NOMO-1 treated with DMSO at 0.1 percent for 48 hours (cell line): ENCODE data around the gene CBX3.
"Not testable (repeated sequence)": the region's sequence is repeated elsewhere in the genome, so short reads cannot be mapped to it uniquely, and the experiment has no call there.

Source experiments
- DNase-seq: peaks from one replicate; lab custom pipeline; 2025; ENCODE audit not compliant: unreplicated experiment; lab: John Stamatoyannopoulos, UW

CBX3 gene

GRCh38 chr7:26200444-26201246 lies 900 bp upstream of the CBX3 start, which contains the start of gene HNRNPA2B1:
Gene HNRNPA2B1, minus strand, starts transcription at chr7:26200746. Its CDS starts 169 bp downstream, at chr7:26200577.
- DNase-seq: peak; percentile 98

- DNase-seq: no peak
These were observed 760 bp downstream of the CBX3 start for GRCh38 chr7:26202019-26202990.

- DNase-seq: no peak
These were observed 1.5 kb downstream of the CBX3 start for GRCh38 chr7:26203016-26203415.

- DNase-seq: no peak
These were observed 6.5 kb downstream of the CBX3 start for GRCh38 chr7:26208040-26208439.

- DNase-seq: no peak
These were observed 11.6 kb downstream of the CBX3 start for GRCh38 chr7:26212921-26213718.

GRCh38 chr7:26213807-26214515 lies 12.4 kb downstream of the CBX3 start:
- no peak for DNase-seq

GRCh38 chr7:26216049-26216448 lies 14.5 kb downstream of the CBX3 start:
- no peak for DNase-seq

GRCh38 chr7:26224359-26224758 lies 22.8 kb downstream of the CBX3 start:
- DNase-seq: no peak

GRCh38 chr7:26227987-26228386 lies 26.4 kb downstream of the CBX3 start:
- no peak for DNase-seq

GRCh38 chr7:26233902-26234511 lies 32.5 kb downstream of the CBX3 start:
- DNase-seq: no peak

- no peak for DNase-seq
These were observed 35.7 kb downstream of the CBX3 start for GRCh38 chr7:26237035-26237807.

- DNase-seq: no peak
These were observed 36.5 kb downstream of the CBX3 start for GRCh38 chr7:26238032-26238431.

- no peak for DNase-seq
These were observed 43.6 kb downstream of the CBX3 start for GRCh38 chr7:26245150-26245549.

GRCh38 chr7:26250239-26250638 lies 48.7 kb downstream of the CBX3 start:
- DNase-seq: no peak

GRCh38 chr7:26261866-26262265 lies 60.3 kb downstream of the CBX3 start:
- DNase-seq: not testable (repeated sequence)
